MV-4-11 (cell line): Measurements from ENCODE around the gene EIF4B.
A peak's percentile ranks its signal among the peaks of the same experiment; 100 is the strongest.
"Not testable (repeated sequence)": the region's sequence is repeated elsewhere in the genome, so short reads cannot be mapped to it uniquely, and the experiment has no call there.

Experiments
- DNase-seq: peaks from one replicate; lab custom pipeline; 2025; lab: John Stamatoyannopoulos, UW

Gene EIF4B, protein sequence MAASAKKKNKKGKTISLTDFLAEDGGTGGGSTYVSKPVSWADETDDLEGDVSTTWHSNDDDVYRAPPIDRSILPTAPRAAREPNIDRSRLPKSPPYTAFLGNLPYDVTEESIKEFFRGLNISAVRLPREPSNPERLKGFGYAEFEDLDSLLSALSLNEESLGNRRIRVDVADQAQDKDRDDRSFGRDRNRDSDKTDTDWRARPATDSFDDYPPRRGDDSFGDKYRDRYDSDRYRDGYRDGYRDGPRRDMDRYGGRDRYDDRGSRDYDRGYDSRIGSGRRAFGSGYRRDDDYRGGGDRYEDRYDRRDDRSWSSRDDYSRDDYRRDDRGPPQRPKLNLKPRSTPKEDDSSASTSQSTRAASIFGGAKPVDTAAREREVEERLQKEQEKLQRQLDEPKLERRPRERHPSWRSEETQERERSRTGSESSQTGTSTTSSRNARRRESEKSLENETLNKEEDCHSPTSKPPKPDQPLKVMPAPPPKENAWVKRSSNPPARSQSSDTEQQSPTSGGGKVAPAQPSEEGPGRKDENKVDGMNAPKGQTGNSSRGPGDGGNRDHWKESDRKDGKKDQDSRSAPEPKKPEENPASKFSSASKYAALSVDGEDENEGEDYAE

GRCh38 chr12:53005986-53006809, at the start of gene EIF4B:
TSS of gene EIF4B (plus strand) at chr12:53006456. CDS start at chr12:53006484, 28 bp downstream.
- DNase-seq: peak; percentile 99

DNA sequence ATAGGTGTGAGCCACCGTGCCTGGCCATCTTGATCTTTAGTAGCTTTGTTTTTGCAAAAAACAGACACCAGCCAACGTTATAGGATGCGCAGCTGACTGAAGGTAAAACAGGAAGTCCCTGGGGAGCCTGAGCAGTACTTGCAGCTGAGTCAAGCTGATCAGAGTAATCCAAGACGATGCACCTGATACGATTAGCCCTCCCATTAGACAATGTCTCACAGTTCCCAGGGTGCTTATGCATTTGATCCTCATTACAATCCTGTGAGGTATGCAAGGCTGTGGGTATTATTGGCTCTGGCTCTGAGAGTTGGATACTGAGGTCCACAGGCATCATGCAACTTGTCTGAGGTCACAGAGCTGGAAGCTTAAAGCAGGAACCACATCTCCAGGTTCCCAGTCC, 49.3 kb upstream of the EIF4B start:
- DNase-seq: no peak

- no peak for DNase-seq
Measured at GRCh38 chr12:52964556-52965336, 41.5 kb upstream of the EIF4B start.

DNA sequence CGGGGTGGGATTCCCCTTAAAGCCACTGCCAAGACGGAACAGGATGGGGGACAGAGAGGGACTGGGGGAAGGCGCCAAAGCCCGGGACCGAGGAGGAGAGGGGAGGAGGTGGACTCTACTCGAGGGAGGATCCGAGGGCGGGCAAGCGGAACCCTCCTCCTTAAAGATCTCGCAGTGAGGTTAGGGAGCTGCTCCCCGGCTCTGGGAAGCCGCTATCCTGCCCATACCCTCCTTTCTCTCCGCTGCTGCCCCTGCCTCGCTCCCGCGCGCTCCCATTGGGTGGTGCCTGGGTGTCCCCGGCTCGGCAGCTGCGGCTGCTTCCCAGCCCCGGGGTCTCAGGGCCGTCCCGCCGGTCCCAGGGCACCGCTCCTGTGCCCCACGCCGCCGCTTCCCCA, 40.9 kb upstream of the EIF4B start:
- no peak for DNase-seq

GRCh38 chr12:52969166-52969795, 37.0 kb upstream of the EIF4B start:
- DNase-seq: no peak

DNA sequence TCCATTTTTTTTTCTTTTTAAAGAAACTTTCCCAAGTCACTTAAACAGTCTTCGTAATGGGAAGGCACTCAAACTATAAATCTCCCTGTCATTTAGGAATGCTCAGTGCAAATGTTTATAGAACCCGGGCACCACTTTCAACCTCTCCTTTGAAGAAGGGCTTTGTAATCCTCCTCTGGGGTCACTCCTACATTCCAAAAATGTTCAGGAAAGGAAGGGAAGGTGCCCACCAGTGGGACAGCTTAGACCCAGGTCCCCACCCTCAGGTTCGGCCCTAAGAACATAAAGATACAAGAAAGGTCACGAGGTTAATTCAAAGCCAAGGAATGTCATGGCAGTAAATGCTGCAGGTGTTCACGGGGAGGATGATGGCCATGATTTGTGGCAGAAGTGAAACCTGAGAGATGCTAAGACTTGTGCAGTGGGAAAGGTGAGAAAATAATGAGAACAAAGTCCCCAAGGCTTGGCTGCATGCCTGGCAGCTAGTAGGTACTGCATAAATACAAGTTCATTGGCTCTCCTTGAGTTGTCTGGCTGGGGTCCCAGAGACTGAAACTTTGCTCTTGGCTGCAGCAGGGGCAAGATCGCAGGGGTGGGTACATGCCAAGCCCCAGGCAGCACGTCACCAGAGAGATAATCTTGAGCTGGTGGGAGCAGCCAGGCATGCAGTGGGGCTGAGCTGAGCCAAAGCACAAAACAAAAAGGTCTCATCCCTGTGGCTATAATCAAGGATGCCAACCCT, 36.3 kb upstream of the EIF4B start:
- no peak for DNase-seq

GRCh38 chr12:52971679-52972329, 34.5 kb upstream of the EIF4B start:
- DNase-seq: no peak

DNA sequence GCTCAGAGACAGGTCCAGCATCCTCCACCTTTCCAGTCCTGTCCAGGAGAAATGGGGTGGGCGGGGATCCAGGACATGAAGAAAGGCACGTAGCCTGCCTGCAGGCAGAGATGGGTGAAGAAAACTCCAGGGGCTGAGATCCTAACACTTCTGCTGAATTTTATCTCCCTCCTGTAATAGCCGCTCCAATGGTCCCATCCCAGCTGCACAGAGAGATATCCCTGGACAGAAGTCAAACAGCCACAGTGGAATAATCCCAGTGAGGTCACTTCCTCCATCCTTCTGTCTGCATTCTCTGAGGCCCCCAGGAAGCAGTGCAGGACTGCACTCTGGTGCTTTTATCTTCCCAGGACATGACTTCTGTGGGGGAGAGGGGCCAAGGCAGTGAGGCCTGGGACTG, 31.1 kb upstream of the EIF4B start:
- DNase-seq: no peak

DNA sequence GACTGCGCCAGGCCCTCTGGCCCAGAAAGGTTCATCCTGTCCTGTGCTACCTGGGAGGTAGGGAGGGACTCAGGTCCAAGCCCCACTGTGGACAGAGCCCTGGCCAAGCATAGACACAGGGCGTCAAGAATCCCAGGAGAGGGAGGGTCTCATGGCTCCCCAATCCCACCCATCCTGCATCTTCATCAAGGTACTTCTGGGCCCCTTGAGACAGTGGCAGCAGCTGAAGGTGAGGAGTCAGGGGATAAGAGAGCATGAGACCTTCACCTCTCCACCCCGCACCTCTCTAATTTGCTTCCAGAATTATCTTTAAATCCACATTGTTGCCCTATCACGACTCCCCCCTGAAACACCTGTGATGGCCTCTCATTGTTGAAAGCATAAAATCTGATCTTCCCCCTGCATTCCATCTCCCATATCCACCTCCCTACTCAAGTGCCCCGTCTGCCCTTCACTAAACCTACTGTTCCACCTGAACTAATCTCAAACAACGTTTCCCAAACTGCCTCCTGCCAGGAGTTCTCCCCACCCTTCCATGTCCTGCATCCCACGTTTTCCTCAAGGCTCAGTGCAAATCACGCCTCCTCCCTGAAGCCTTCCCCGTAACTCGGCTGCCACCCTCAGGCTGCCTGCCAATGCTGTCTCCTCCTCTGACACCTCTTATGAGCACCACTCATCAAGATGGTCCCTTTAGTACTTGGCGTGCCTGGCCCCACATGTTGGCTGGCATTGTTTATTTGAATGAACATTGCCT, 30.3 kb upstream of the EIF4B start:
- DNase-seq: no peak

DNA sequence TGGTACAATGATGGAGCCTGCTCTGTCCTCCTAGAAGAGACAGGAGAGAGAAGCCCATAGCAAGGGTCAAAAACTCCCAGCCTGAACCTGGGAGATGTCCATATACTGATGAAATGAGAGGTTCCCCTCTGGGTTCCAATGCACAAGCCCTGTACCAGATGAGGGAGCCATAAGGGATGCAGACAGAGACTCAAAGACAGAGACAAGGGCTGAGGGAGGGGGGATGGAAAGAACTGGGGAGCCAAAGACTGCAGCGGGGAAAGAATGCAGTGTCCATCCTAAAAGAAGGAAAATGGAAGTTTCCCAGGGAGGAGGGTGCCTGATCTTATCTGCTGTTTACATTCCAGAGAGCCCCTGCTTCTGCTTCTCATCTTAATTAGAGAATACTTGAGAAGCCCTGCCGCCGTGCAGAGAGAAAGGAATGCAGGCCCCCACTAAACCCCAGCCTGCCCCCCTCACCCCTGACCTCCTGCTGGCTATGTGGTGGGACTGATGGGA, 29.6 kb upstream of the EIF4B start:
- DNase-seq: no peak

DNA sequence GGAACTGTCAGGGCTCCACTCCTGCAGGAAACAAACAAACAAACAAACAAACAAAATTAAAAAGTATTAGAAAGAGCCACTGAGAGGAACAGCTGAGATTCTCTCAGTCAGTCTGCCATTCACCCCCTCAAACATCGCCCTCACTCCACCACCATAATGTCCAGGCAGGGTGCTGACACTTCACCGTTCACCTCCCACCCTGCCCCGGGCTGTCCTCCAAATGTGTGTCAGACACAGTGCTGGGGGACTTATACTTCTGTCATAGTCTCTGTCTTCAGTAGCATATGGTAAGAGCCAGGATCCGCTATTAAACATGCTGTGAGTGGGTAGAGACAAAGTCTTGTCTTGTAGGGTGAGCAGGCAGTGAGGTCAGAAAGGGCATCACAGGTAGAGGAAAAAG, 29.1 kb upstream of the EIF4B start:
- no peak for DNase-seq

DNA sequence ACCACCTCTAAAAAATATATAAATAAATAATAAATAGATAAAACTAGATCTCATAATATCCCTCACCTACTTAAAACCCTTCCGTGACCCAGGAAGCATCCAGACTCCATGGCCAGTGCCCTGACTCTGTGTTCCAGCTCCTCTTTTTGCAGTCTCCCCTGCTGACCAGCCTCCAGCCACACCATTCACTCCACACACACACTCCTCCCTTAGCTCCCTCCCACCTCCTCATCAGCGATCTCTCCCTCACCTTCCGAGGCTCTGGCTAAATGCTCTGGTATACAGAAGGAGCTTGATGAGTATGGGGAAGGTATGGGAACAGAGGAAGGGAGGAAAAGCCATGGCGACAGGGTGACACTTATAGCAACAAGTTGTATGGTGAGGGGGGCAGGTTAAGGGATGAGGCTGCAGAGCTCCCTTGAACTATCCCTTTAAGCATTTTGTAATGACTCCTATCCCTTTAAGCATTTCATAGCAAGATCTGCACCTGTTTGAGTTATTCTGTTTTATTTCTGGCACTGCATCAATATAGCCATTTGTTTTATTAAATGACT, 26.1 kb upstream of the EIF4B start:
- DNase-seq: no peak

GRCh38 chr12:52980650-52981423, 25.4 kb upstream of the EIF4B start:
- DNase-seq: peak; percentile 88

GRCh38 chr12:52984136-52984535, 22.1 kb upstream of the EIF4B start:
- DNase-seq: peak; percentile 24

- DNase-seq: peak; percentile 21
Measured at GRCh38 chr12:52988898-52989297, 17.4 kb upstream of the EIF4B start.

GRCh38 chr12:52990206-52990605, 16.1 kb upstream of the EIF4B start:
- DNase-seq: no peak

- DNase-seq: not testable (repeated sequence)
Measured at GRCh38 chr12:52992240-52992639, 14.0 kb upstream of the EIF4B start.
